Neural cell (in vitro differentiated cells): ENCODE measurements around the gene WFDC1. TPM values are rescaled to one million over a fixed set of nuclear protein-coding genes. Genes with fewer than 3 reads are reported as not detected.

Experiments used
- H2AFZ ChIP-seq: fragments of 200-600, 300-800 bp; sonication (generic), shearing (Covaris generic); 2 replicates; pipeline ENCODE4 v1.6.0; 2014; ENCODE audit warnings: low read depth, mild to moderate bottlenecking, antibody characterized with exemption, low read length, moderate library complexity
- H3F3A ChIP-seq: fragments of 200-600 bp; shearing (Covaris generic); 2 replicates; pipeline ENCODE4 v1.6.1; 2016; ENCODE audit warnings: mild to moderate bottlenecking, moderate library complexity, mixed read lengths, antibody characterized with exemption, low read length; ENCODE audit not compliant: insufficient read depth, poor library complexity, severe bottlenecking
- H3K27ac ChIP-seq: fragments of 200-600, 300-800 bp; sonication (generic), shearing (Covaris generic); 2 replicates; pipeline ENCODE4 v1.5.1; 2014; ENCODE audit warnings: mild to moderate bottlenecking, low read length, moderate library complexity
- H3K27me3 ChIP-seq: fragments of 300-800, 200-600 bp; sonication (generic), shearing (Covaris generic); 2 replicates; pipeline ENCODE4 v1.6.0; 2014; ENCODE audit warnings: mild to moderate bottlenecking, low read depth, low read length, moderate library complexity; ENCODE audit not compliant: insufficient read depth
- H3K36me3 ChIP-seq: fragments of 300-800, 200-600 bp; sonication (generic), shearing (Covaris generic); 2 replicates; pipeline ENCODE4 v1.5.1; 2014; ENCODE audit warnings: mild to moderate bottlenecking, antibody characterized with exemption, low read length, moderate library complexity; ENCODE audit not compliant: insufficient read depth
- H3K4me2 ChIP-seq: fragments of 300-800, 200-600 bp; sonication (generic), shearing (Covaris generic); 2 replicates; pipeline ENCODE4 v1.6.0; 2014; ENCODE audit warnings: mild to moderate bottlenecking, low read length
- H3K4me3 ChIP-seq: fragments of 300-800, 200-600 bp; sonication (generic), shearing (Covaris generic); 2 replicates; pipeline ENCODE4 v1.5.1; 2014; ENCODE audit warnings: mild to moderate bottlenecking, low read length, moderate library complexity
- H3K79me2 ChIP-seq: fragments of 200-600 bp; shearing (Covaris generic); replicated peaks from 2 replicates; pipeline ENCODE4 v1.6.0; 2014; ENCODE audit warnings: mild to moderate bottlenecking, low read length, moderate library complexity; ENCODE audit not compliant: insufficient read depth
- H3K9ac ChIP-seq: fragments of 300-800, 200-600 bp; sonication (generic), shearing (Covaris generic); 2 replicates; pipeline ENCODE4 v1.6.1; 2016; ENCODE audit warnings: mild to moderate bottlenecking, low read length, mixed read lengths
- H3K9me2 ChIP-seq: fragments of 200-600 bp; shearing (Covaris generic); 2 replicates; pipeline ENCODE4 v1.6.1; 2016; ENCODE audit warnings: mild to moderate bottlenecking, low read length, mixed read lengths; ENCODE audit not compliant: insufficient read depth
- H3K9me3 ChIP-seq: fragments of 200-600, 300-800 bp; sonication (generic), shearing (Covaris generic); 2 replicates; pipeline ENCODE4 v1.6.1; 2016; ENCODE audit warnings: mild to moderate bottlenecking, mixed run types, low read length, moderate library complexity, mixed read lengths
- H4K20me1 ChIP-seq: fragments of 200-600 bp; shearing (Covaris generic); 2 replicates; pipeline ENCODE4 v1.6.1; 2016; ENCODE audit warnings: mild to moderate bottlenecking, mixed run types; ENCODE audit not compliant: insufficient read depth
- CTCF ChIP-seq: fragments of 450-650 bp; IDR thresholded peaks from 2 replicates; pipeline ENCODE4 v1.5.1; 2014; ENCODE audit warnings: antibody characterized with exemption, mild to moderate bottlenecking, moderate library complexity; ENCODE audit not compliant: poor library complexity, severe bottlenecking
- EP300 ChIP-seq: fragments of 450-650 bp; conservative IDR thresholded peaks from 2 replicates; pipeline ENCODE4 v1.6.1; 2014; ENCODE audit warnings: antibody characterized with exemption, mild to moderate bottlenecking, moderate library complexity; ENCODE audit not compliant: poor library complexity, severe bottlenecking
- EZH2 ChIP-seq: fragments of 200-600, 300-800 bp; shearing (Covaris generic), sonication (generic); IDR thresholded peaks from 2 replicates; pipeline ENCODE4 v1.6.1; 2014; ENCODE audit warnings: antibody characterized with exemption, low read length, borderline replicate concordance, mild to moderate bottlenecking; ENCODE audit not compliant: insufficient read depth, poor library complexity, severe bottlenecking
- MXI1 ChIP-seq: fragments of 450-650 bp; conservative IDR thresholded peaks from 2 replicates; pipeline ENCODE4 v1.6.1; 2014; ENCODE audit warnings: antibody characterized with exemption, mild to moderate bottlenecking; ENCODE audit not compliant: poor library complexity, severe bottlenecking
- POLR2AphosphoS5 ChIP-seq: IDR thresholded peaks from 2 replicates; pipeline ENCODE4 v1.6.1; 2012
- RAD21 ChIP-seq: fragments of 450-650 bp; conservative IDR thresholded peaks from 2 replicates; pipeline ENCODE4 v1.6.1; 2014; ENCODE audit warnings: antibody characterized with exemption, mild to moderate bottlenecking, moderate library complexity
- REST ChIP-seq: IDR thresholded peaks from 2 replicates; pipeline ENCODE4 v1.6.1; 2012; ENCODE audit warnings: borderline replicate concordance
- SMC3 ChIP-seq: fragments of 450-650 bp; conservative IDR thresholded peaks from 2 replicates; pipeline ENCODE4 v1.6.1; 2014; ENCODE audit warnings: antibody characterized with exemption, mild to moderate bottlenecking, moderate library complexity; ENCODE audit not compliant: poor library complexity
- TAF1 ChIP-seq: IDR thresholded peaks from 2 replicates; pipeline ENCODE4 v1.6.1; 2012; ENCODE audit warnings: low read depth
- polyA minus RNA-seq: library from RNA; depleted of rRNA, polyadenylated mRNA; stranded (reverse); fragments of >200 nt; gene quantifications from 2 replicates; pipeline ENCODE4 v1.2.3, GENCODE V29; 2014
- polyA plus RNA-seq: library from polyadenylated mRNA; depleted of rRNA; stranded (reverse); fragments of >200 nt; gene quantifications from 2 replicates; pipeline ENCODE4 v1.2.3, GENCODE V29; 2014

Gene WFDC1
- polyA plus RNA-seq (not detected in 2 replicates), polyA minus RNA-seq (not detected in 2 replicates)

- no peak within 1 kb of the TSS for H3K4me2 ChIP-seq
- no peak within 1 kb of the TSS for H2AFZ ChIP-seq
- no peaks in the 10 kb centered on the region for H3F3A ChIP-seq
- H3K27me3 ChIP-seq, result no peaks in the 10 kb centered on the region
- H3K9me2 ChIP-seq, result no peaks in the 10 kb centered on the region
- no peak within 1 kb of the TSS for H3K9ac ChIP-seq
- no peak for TF ChIP-seq POLR2AphosphoS5
- TF ChIP-seq REST, result no peak
- TF ChIP-seq EP300, result no peak
- no peak for TF ChIP-seq CTCF
- TF ChIP-seq RAD21, result no peak
- no peak for TF ChIP-seq SMC3
- TF ChIP-seq TAF1, result no peak
- TF ChIP-seq MXI1, result no peak
- TF ChIP-seq EZH2, result no peak
- H3K9me3 ChIP-seq, result no peaks in the 10 kb centered on the region
- no peak within 1 kb of the TSS for H3K27ac ChIP-seq
- H3K4me3 ChIP-seq, result no peak within 1 kb of the TSS
- no peaks in the 10 kb centered on the region for H3K79me2 ChIP-seq
- no peaks in the 10 kb centered on the region for H4K20me1 ChIP-seq
- no peaks in the 10 kb centered on the region for H3K36me3 ChIP-seq
These were observed at the start of gene WFDC1 for GRCh38 chr16:84294531-84295142. Gene WFDC1, plus strand, starts transcription at chr16:84294878. Its CDS starts 94 bp downstream, at chr16:84294972.

GRCh38 chr16:84245956-84246678, 48.6 kb upstream of the WFDC1 start:
- Histone ChIP-seq H3K79me2 (no peaks in the 10 kb centered on the region), H4K20me1 (no peaks in the 10 kb centered on the region), H3K27ac (no peak overlapping the region), H3F3A (no peaks in the 10 kb centered on the region), H2AFZ (no peak overlapping the region), H3K36me3 (no peaks in the 10 kb centered on the region), H3K27me3 (no peaks in the 10 kb centered on the region), H3K4me3 (no peak overlapping the region), H3K4me2 (no peak overlapping the region), H3K9ac (no peak overlapping the region), H3K9me3 (no peaks in the 10 kb centered on the region), H3K9me2 (no peaks in the 10 kb centered on the region)
- TF ChIP-seq TAF1, result no peak
- TF ChIP-seq REST, result no peak
- TF ChIP-seq POLR2AphosphoS5, result no peak
- no peak for TF ChIP-seq SMC3
